Liver (tissue), 9 donors: ENCODE measurements around the gene RREB1. TPM values are rescaled to one million over a fixed set of nuclear protein-coding genes. Genes with fewer than 3 reads are reported as not detected.
"Not testable (repeated sequence)": the region's sequence is repeated elsewhere in the genome, so short reads cannot be mapped to it uniquely, and the experiment has no call there.

Source experiments
- DNase-seq: peaks from one replicate; pipeline ENCODE4 v3.0.0-alpha.2; 2017; ENCODE audit warnings: low spot score
- H3K27ac ChIP-seq, 2 donors: one replicate each; pipeline ENCODE4 v1.7.0; 2013; ENCODE audit warnings: inconsistent platforms in 2 of 2, low read length in 2 of 2, control low read depth in 1 of 2, low read depth in 1 of 2, mild to moderate bottlenecking in 1 of 2
- H3K27me3 ChIP-seq, 4 donors: one replicate each; pipeline versions ENCODE4 v1.6.1 to v1.7.0; 2013; ENCODE audit warnings: low read length in 3 of 4, inconsistent platforms in 1 of 4, mild to moderate bottlenecking in 1 of 4, moderate library complexity in 1 of 4; ENCODE audit not compliant: control insufficient read depth in 4 of 4, insufficient read depth in 4 of 4
- H3K36me3 ChIP-seq, 4 donors: one replicate each; pipeline versions ENCODE4 v1.6.1 to v1.7.0; 2013; ENCODE audit warnings: low read length in 3 of 4, mild to moderate bottlenecking in 3 of 4, low read depth in 1 of 4, moderate library complexity in 1 of 4; ENCODE audit not compliant: control insufficient read depth in 4 of 4, insufficient read depth in 3 of 4
- H3K4me1 ChIP-seq, 4 donors: one replicate each; pipeline versions ENCODE4 v1.6.1 to v1.7.0; 2013; ENCODE audit warnings: low read length in 3 of 4, mild to moderate bottlenecking in 3 of 4, moderate library complexity in 1 of 4; ENCODE audit not compliant: control insufficient read depth in 4 of 4, insufficient read depth in 4 of 4
- H3K4me3 ChIP-seq, 3 donors: one replicate each; pipeline versions ENCODE4 v1.6.1 to v1.7.0; 2013; ENCODE audit warnings: low read length in 3 of 3, control low read depth in 1 of 3, low read depth in 1 of 3, mild to moderate bottlenecking in 1 of 3
- H3K9ac ChIP-seq, 2 donors: one replicate each; pipeline ENCODE4 v1.7.0; 2013; ENCODE audit warnings: low read length in 2 of 2, mild to moderate bottlenecking in 2 of 2, moderate library complexity in 2 of 2, control low read depth in 1 of 2, low read depth in 1 of 2
- H3K9me3 ChIP-seq, 4 donors: one replicate each; pipeline versions ENCODE4 v1.6.1 to v1.7.0; 2013; ENCODE audit warnings: low read length in 3 of 4; ENCODE audit not compliant: control insufficient read depth in 4 of 4
- EGR1 ChIP-seq, 2 donors: IDR thresholded peaks; 2 replicates each; pipeline ENCODE4 v1.6.1; 2016 to 2018; ENCODE audit warnings: antibody characterized with exemption in 2 of 2, low read depth in 2 of 2
- FOXA1 ChIP-seq: IDR thresholded peaks from 2 replicates; pipeline ENCODE4 v1.6.1; 2016; ENCODE audit warnings: antibody characterized with exemption
- FOXA2 ChIP-seq: IDR thresholded peaks from 2 replicates; pipeline ENCODE4 v1.6.1; 2016; ENCODE audit warnings: antibody characterized with exemption
- GABPA ChIP-seq, 2 donors: IDR thresholded peaks in 1 of 2; conservative IDR thresholded peaks in 1 of 2; 2 replicates each; pipeline ENCODE4 v1.6.1; 2016; ENCODE audit warnings: antibody characterized with exemption in 2 of 2, mild to moderate bottlenecking in 1 of 2, moderate library complexity in 1 of 2
- HNF4A ChIP-seq, 2 donors: conservative IDR thresholded peaks; 2 replicates each; pipeline ENCODE4 v1.6.1; 2016; ENCODE audit warnings: antibody characterized with exemption in 2 of 2, mild to moderate bottlenecking in 2 of 2
- HNF4G ChIP-seq: IDR thresholded peaks from 2 replicates; pipeline ENCODE4 v1.6.1; 2016; ENCODE audit warnings: antibody characterized with exemption
- JUND ChIP-seq, 2 donors: IDR thresholded peaks; 2 replicates each; pipeline ENCODE4 v1.6.1; 2016; ENCODE audit warnings: antibody characterized with exemption in 2 of 2
- NR2F2 ChIP-seq: IDR thresholded peaks from 2 replicates; pipeline ENCODE4 v1.6.1; 2016; ENCODE audit warnings: antibody characterized with exemption
- RAD21 ChIP-seq, 2 donors: IDR thresholded peaks; 2 replicates each; pipeline ENCODE4 v1.6.1; 2016; ENCODE audit warnings: antibody characterized with exemption in 2 of 2, mild to moderate bottlenecking in 2 of 2
- RXRA ChIP-seq, 2 donors: IDR thresholded peaks; 2 replicates each; pipeline ENCODE4 v1.6.1; 2017 to 2018; ENCODE audit warnings: antibody characterized with exemption in 2 of 2, mild to moderate bottlenecking in 1 of 2
- SP1 ChIP-seq: IDR thresholded peaks from 2 replicates; pipeline ENCODE4 v1.6.1; 2018; ENCODE audit warnings: antibody characterized with exemption, mild to moderate bottlenecking
- TAF1 ChIP-seq: conservative IDR thresholded peaks from 2 replicates; pipeline ENCODE4 v1.6.1; 2016; ENCODE audit warnings: antibody characterized with exemption, mild to moderate bottlenecking
- YY1 ChIP-seq: IDR thresholded peaks from 2 replicates; pipeline ENCODE4 v1.6.1; 2016; ENCODE audit warnings: antibody characterized with exemption, mild to moderate bottlenecking
- WGBS: extraction: QIAGEN DNeasy Blood & Tissue Kit; methylation state at CpG from one replicate; pipeline ENCODE4 v1.1.7; 2013; 5-methylcytosine and 5-hydroxymethylcytosine counted together
- polyA plus RNA-seq, 2 donors: library from polyadenylated mRNA; stranded (reverse) in 1 of 2; unstranded in 1 of 2; fragments of 200-250 nt in 1 of 2; fragments of >200 nt in 1 of 2; fragmentation: Nextera tagmentation in 1 of 2; extraction: Ambion mirVana in 1 of 2; gene quantifications; one replicate each; pipeline versions ENCODE4 v1.2.1 to v1.2.3, GENCODE V29; 2013 to 2015
- total RNA-seq, 2 donors: library from RNA; depleted of rRNA; stranded (reverse); fragments of >200 nt; gene quantifications; one replicate each; pipeline ENCODE4 v1.2.3, GENCODE V29; 2014
- TF ChIP-seq, protein P1 (sequence below): IDR thresholded peaks from 2 replicates; pipeline ENCODE4 v1.6.1; 2016; ENCODE audit warnings: antibody characterized with exemption
- TF ChIP-seq, protein P2 (sequence below): IDR thresholded peaks from 2 replicates; pipeline ENCODE4 v1.6.1; 2016; ENCODE audit warnings: antibody characterized with exemption
- TF ChIP-seq, protein P3 (sequence below): fragments of 150-350 bp; IDR thresholded peaks from 2 replicates; pipeline ENCODE4 v1.5.1; 2017; ENCODE audit warnings: improper control_type of control experiment, low read depth, low read length; ENCODE audit not compliant: missing input control
- TF ChIP-seq, protein P4 (sequence below): IDR thresholded peaks from 2 replicates; pipeline ENCODE4 v1.6.1; 2016; ENCODE audit warnings: antibody characterized with exemption
- TF ChIP-seq, protein P5 (sequence below): IDR thresholded peaks from 2 replicates; pipeline ENCODE4 v1.6.1; 2016; ENCODE audit warnings: antibody characterized with exemption, mild to moderate bottlenecking
- donor health status: healthy.
- donor health status: healthy.
- donor health status: healthy.
- donor health status: healthy.
- donor health status: healthy.

RREB1 gene
- total and polyA plus RNA-seq, 4 donors, result 10.1 to 28.9 (median 17.3) TPM

DNA sequence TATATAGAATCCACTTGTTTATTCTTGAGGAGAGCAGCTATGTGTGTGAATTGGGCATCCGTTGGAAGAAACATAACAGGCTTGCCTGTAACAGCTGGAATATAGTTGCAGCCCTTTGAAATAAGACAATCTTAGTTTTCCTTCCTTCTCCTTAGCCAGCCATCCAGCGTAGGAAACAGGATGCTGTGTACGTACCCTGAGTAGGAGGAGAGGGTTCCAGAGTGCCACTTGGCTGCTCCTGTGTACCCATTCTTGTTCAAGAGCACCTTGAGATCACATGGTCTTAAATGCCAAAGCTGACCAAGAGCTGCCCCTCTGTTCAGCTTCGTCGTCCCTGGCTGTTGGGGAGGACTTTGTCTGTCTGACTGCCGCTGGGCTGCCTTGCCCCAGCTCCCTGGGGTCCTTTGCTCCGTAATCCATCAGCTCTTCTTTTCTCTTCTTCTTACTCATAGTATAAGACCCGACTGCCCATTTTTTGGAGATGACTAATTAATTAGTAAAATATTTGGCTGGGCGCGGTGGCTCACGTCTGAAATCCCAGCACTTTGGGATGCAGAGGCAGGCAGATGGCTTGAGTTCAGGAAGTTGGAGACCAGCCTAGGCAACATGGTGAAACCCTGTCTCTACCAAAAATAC is 49.0 kb downstream of the RREB1 start:
- Histone ChIP-seq H3K36me3 (no peaks in the 10 kb centered on the region), H3K9me3 (no peaks in the 10 kb centered on the region), H3K27me3 (no peaks in the 10 kb centered on the region), H3K27ac (no peak overlapping the region), H3K9ac (no peak overlapping the region), H3K4me1 (peaks cover 11 to 74% (median 48%) of the 10 kb centered on the region in 4 donors), H3K4me3 (no peak overlapping the region)
- 86% methylated on average over 11 of the region's 11 CpGs for WGBS
- no peak for DNase-seq
- TF ChIP-seq NR2F2 (no peak), TAF1 (no peak), RAD21 (IDR thresholded peaks at IDR 0.05) (no peak), GABPA (IDR thresholded peaks at IDR 0.05 in 1 of 2, conservative IDR thresholded peaks at IDR 0.05 in 1 of 2) (no peak), SP1 (no peak), HNF4G (no peak), JUND (IDR thresholded peaks at IDR 0.05) (no peak), FOXA2 (no peak), HNF4A (conservative IDR thresholded peaks at IDR 0.05) (no peak), EGR1 (IDR thresholded peaks at IDR 0.05; ENCODE audit: low read depth in 2 of 2) (no peak), RXRA (IDR thresholded peaks at IDR 0.05) (no peak), YY1 (no peak), FOXA1 (no peak)
- TF ChIP-seq, protein P1, sequence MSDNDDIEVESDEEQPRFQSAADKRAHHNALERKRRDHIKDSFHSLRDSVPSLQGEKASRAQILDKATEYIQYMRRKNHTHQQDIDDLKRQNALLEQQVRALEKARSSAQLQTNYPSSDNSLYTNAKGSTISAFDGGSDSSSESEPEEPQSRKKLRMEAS, result no peak
- TF ChIP-seq, protein P2, sequence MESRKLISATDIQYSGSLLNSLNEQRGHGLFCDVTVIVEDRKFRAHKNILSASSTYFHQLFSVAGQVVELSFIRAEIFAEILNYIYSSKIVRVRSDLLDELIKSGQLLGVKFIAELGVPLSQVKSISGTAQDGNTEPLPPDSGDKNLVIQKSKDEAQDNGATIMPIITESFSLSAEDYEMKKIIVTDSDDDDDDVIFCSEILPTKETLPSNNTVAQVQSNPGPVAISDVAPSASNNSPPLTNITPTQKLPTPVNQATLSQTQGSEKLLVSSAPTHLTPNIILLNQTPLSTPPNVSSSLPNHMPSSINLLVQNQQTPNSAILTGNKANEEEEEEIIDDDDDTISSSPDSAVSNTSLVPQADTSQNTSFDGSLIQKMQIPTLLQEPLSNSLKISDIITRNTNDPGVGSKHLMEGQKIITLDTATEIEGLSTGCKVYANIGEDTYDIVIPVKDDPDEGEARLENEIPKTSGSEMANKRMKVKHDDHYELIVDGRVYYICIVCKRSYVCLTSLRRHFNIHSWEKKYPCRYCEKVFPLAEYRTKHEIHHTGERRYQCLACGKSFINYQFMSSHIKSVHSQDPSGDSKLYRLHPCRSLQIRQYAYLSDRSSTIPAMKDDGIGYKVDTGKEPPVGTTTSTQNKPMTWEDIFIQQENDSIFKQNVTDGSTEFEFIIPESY, result no peak
- TF ChIP-seq, protein P3, sequence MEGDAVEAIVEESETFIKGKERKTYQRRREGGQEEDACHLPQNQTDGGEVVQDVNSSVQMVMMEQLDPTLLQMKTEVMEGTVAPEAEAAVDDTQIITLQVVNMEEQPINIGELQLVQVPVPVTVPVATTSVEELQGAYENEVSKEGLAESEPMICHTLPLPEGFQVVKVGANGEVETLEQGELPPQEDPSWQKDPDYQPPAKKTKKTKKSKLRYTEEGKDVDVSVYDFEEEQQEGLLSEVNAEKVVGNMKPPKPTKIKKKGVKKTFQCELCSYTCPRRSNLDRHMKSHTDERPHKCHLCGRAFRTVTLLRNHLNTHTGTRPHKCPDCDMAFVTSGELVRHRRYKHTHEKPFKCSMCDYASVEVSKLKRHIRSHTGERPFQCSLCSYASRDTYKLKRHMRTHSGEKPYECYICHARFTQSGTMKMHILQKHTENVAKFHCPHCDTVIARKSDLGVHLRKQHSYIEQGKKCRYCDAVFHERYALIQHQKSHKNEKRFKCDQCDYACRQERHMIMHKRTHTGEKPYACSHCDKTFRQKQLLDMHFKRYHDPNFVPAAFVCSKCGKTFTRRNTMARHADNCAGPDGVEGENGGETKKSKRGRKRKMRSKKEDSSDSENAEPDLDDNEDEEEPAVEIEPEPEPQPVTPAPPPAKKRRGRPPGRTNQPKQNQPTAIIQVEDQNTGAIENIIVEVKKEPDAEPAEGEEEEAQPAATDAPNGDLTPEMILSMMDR, result no peak
- TF ChIP-seq, protein P4, sequence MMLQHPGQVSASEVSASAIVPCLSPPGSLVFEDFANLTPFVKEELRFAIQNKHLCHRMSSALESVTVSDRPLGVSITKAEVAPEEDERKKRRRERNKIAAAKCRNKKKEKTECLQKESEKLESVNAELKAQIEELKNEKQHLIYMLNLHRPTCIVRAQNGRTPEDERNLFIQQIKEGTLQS, result no peak
- TF ChIP-seq, protein P5, sequence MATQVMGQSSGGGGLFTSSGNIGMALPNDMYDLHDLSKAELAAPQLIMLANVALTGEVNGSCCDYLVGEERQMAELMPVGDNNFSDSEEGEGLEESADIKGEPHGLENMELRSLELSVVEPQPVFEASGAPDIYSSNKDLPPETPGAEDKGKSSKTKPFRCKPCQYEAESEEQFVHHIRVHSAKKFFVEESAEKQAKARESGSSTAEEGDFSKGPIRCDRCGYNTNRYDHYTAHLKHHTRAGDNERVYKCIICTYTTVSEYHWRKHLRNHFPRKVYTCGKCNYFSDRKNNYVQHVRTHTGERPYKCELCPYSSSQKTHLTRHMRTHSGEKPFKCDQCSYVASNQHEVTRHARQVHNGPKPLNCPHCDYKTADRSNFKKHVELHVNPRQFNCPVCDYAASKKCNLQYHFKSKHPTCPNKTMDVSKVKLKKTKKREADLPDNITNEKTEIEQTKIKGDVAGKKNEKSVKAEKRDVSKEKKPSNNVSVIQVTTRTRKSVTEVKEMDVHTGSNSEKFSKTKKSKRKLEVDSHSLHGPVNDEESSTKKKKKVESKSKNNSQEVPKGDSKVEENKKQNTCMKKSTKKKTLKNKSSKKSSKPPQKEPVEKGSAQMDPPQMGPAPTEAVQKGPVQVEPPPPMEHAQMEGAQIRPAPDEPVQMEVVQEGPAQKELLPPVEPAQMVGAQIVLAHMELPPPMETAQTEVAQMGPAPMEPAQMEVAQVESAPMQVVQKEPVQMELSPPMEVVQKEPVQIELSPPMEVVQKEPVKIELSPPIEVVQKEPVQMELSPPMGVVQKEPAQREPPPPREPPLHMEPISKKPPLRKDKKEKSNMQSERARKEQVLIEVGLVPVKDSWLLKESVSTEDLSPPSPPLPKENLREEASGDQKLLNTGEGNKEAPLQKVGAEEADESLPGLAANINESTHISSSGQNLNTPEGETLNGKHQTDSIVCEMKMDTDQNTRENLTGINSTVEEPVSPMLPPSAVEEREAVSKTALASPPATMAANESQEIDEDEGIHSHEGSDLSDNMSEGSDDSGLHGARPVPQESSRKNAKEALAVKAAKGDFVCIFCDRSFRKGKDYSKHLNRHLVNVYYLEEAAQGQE, result no peak

DNA sequence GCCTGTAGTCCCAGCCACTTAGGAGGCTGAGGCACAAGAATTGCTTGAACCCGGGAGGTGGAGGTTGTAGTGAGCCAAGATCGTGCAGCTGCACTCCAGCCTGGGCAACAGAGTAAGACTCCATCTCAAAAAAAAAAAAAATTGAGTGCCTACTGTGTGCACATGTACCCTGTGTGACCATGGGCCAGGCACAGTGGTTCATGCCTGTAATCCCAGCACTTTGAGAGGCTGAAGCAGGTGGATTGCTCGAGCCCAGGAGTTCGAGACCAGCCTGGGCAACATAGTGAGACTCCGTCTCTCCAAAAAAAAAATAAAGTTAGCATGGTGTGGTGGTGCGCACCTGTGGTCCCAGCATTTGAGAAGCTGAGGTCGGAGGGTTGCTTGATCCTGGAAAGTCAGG is 49.5 kb downstream of the RREB1 start:
- H3K4me1 ChIP-seq, result peaks cover 14 to 74% (median 48%) of the 10 kb centered on the region in 4 donors
- H3K27ac ChIP-seq, H3K27me3 ChIP-seq, DNase-seq, H3K36me3 ChIP-seq, H3K9ac ChIP-seq, H3K4me3 ChIP-seq, H3K9me3 ChIP-seq: not testable (repeated sequence)
- 99% methylated on average over 7 of the region's 7 CpGs for WGBS
